HEK293T (cell line): ENCODE data around the gene EPHA4.

Source experiments
- CTCF ChIA-PET: fragments of 350-600 bp; formaldehyde crosslinking; extraction: SDS; loops from one replicate; lab custom pipeline; 2021; ENCODE audit warnings: antibody characterized with exemption, inconsistent platforms; lab: Yijun Ruan, JAX
- POLR2A ChIA-PET: fragments of 350-600 bp; formaldehyde crosslinking; extraction: SDS; loops from one replicate; lab custom pipeline; 2020; ENCODE audit warnings: antibody characterized with exemption, inconsistent platforms; lab: Yijun Ruan, JAX
- DNase-seq: peaks from one replicate; pipeline ENCODE4 v3.0.0; 2012; ENCODE audit warnings: mixed read lengths; ENCODE audit errors: extremely low spot score
- ARNT ChIP-seq: fragments of 450-650 bp; IDR thresholded peaks from 2 replicates; pipeline ENCODE4 v1.6.1; 2017; ENCODE audit warnings: mild to moderate bottlenecking
- BHLHE40 ChIP-seq: fragments of 450-650 bp; IDR thresholded peaks from 2 replicates; pipeline ENCODE4 v1.6.1; 2016; ENCODE audit warnings: mild to moderate bottlenecking, moderate library complexity, borderline replicate concordance
- CTBP1 ChIP-seq: fragments of 450-650 bp; IDR thresholded peaks from 2 replicates; pipeline ENCODE4 v1.6.1; 2016; ENCODE audit warnings: borderline replicate concordance
- ELF4 ChIP-seq: fragments of 450-650 bp; IDR thresholded peaks from 2 replicates; pipeline ENCODE4 v1.6.1; 2017; ENCODE audit warnings: antibody characterized with exemption
- FOXA1 ChIP-seq: fragments of 450-650 bp; IDR thresholded peaks from 2 replicates; pipeline ENCODE4 v1.6.1; 2016; ENCODE audit warnings: mild to moderate bottlenecking
- FOXK2 ChIP-seq: fragments of 450-650 bp; IDR thresholded peaks from 2 replicates; pipeline ENCODE4 v1.6.1; 2016; ENCODE audit warnings: mild to moderate bottlenecking
- FOXM1 ChIP-seq: fragments of 450-650 bp; IDR thresholded peaks from 2 replicates; pipeline ENCODE4 v1.6.1; 2017; ENCODE audit warnings: mild to moderate bottlenecking, borderline replicate concordance
- HDGF ChIP-seq: fragments of 450-650 bp; IDR thresholded peaks from 2 replicates; pipeline ENCODE4 v1.6.1; 2017; ENCODE audit warnings: antibody characterized with exemption, borderline replicate concordance
- L3MBTL2 ChIP-seq: fragments of 450-650 bp; conservative IDR thresholded peaks from 2 replicates; pipeline ENCODE4 v1.6.1; 2016; ENCODE audit warnings: mild to moderate bottlenecking
- LEF1 ChIP-seq: fragments of 450-650 bp; IDR thresholded peaks from 2 replicates; pipeline ENCODE4 v1.6.1; 2017; ENCODE audit warnings: mild to moderate bottlenecking, borderline replicate concordance
- NFRKB ChIP-seq: fragments of 450-650 bp; IDR thresholded peaks from 2 replicates; pipeline ENCODE4 v1.6.1; 2016; ENCODE audit warnings: mild to moderate bottlenecking, moderate library complexity
- SP1 ChIP-seq: fragments of 450-650 bp; IDR thresholded peaks from 2 replicates; pipeline ENCODE4 v1.6.1; 2017
- SUZ12 ChIP-seq: fragments of 450-650 bp; IDR thresholded peaks from 2 replicates; pipeline ENCODE4 v1.6.1; 2016; ENCODE audit warnings: mild to moderate bottlenecking
- TARDBP ChIP-seq: fragments of 450-650 bp; IDR thresholded peaks from 2 replicates; pipeline ENCODE4 v1.6.1; 2016
- ZNF384 ChIP-seq: fragments of 450-650 bp; IDR thresholded peaks from 2 replicates; pipeline ENCODE4 v1.6.1; 2016
- TF ChIP-seq, protein P1 (sequence below): fragments of 450-650 bp; IDR thresholded peaks from 2 replicates; pipeline ENCODE4 v1.6.1; 2016

EPHA4 gene

DNA sequence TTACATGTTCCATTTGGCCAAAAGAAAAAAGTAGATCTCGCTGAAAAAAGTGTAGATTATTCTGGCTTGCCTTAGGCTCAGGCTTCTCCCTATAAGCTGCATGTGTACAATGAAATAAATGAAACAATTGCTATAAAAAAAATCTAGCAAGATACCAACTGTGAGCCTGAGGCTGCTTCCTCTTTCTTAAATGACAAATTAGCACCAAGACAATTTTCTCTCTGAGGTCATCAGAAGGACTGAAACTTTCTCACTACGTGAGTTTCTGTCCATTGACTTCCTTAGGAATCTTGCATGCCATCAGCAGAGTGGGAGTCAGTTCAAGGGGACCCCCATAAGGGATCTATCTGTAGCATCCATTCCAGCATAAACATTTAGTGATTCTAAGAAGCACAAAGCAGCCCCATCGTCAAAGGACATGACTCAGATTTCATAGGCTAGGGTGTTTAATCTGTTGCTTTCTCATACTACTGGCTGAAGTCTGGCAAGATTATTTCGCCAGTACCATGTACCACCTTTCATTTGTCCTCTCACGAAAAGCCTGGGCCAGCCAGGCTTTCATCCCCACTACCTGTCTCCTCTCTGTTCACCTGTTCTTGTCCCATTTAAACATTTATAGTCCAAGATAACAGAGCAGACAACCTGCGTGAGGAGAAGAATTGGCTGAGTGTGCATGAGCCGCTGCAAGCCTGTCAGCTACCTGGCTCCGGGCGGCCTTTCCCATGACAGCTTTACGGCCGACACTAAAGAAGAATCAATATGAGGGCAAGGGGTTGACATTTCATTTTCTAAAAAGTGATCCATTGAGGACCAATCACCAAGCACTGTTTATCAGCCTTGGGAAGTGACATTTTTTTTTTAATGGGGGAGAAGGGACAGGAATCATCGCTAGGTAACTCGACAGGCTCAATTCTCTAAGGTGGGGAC, 120.0 kb downstream of the EPHA4 start:
- TF ChIP-seq, protein P1, sequence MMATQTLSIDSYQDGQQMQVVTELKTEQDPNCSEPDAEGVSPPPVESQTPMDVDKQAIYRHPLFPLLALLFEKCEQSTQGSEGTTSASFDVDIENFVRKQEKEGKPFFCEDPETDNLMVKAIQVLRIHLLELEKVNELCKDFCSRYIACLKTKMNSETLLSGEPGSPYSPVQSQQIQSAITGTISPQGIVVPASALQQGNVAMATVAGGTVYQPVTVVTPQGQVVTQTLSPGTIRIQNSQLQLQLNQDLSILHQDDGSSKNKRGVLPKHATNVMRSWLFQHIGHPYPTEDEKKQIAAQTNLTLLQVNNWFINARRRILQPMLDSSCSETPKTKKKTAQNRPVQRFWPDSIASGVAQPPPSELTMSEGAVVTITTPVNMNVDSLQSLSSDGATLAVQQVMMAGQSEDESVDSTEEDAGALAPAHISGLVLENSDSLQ: peak; percentile 82
- TF ChIP-seq LEF1: no peak
- CTCF ChIA-PET: no interaction called here
- DNase-seq: no peak
- POLR2A ChIA-PET: no interaction called here

DNA sequence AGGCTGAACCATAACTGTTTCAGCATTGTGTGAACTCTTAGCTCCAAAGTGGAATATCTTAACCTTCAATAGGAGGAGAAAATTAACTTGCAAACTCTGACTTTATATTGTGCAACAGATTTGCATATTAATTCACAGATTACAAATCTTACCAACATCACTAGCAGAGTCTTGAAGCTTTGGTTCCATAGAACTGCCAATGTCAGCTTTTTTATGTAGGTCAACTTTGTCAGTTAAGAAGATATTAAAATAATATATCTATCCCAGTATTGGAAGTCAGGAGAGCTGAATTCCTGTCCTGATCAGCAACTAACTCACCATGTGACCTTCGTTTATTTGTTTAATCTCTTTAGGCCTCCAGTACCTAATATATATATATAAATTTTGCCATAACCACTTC, 121.8 kb downstream of the EPHA4 start:
- ChIA-PET POLR2A (no interaction called here), CTCF (interaction anchor here (1.1 kb wide), 1 partner anchor 77 kb away, joined by 3 read pairs; no protein-coding TSS in a partner anchor)
- no peak for DNase-seq
- no peak for TF ChIP-seq NFRKB
- TF ChIP-seq SP1: no peak
- no peak for TF ChIP-seq L3MBTL2
- no peak for TF ChIP-seq FOXK2
- no peak for TF ChIP-seq FOXM1
- TF ChIP-seq CTBP1: no peak
- no peak for TF ChIP-seq SUZ12
- no peak for TF ChIP-seq HDGF
- no peak for TF ChIP-seq ZNF384
- TF ChIP-seq LEF1: no peak

DNA sequence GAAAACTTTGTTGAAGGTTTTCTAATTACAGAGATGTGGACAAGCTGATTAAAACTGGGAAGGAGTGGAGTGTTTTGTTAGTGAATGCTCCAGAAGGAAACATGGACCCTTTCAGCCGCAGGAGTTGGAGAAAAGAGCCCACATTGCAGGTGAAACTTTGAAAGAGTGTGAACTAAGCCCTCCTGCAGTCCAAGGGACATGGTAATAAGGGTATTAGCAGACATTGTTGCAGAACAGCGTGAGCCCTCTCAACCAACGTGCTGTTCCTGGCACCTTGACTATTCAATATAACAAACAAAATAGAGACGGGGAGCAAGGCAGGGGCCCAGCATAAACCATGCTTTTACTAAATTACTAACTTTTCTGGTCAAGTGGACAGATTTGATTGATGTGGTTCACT, 122.7 kb downstream of the EPHA4 start:
- no peak for TF ChIP-seq FOXK2
- TF ChIP-seq ELF4: no peak
- TF ChIP-seq ARNT: no peak
- no peak for TF ChIP-seq NFRKB
- no peak for TF ChIP-seq BHLHE40
- TF ChIP-seq ZNF384: no peak
- TF ChIP-seq FOXM1: no peak
- TF ChIP-seq SUZ12: no peak
- TF ChIP-seq L3MBTL2: no peak
- TF ChIP-seq LEF1: no peak
- CTCF ChIA-PET: no interaction called here
- DNase-seq: no peak
- POLR2A ChIA-PET: no interaction called here

DNA sequence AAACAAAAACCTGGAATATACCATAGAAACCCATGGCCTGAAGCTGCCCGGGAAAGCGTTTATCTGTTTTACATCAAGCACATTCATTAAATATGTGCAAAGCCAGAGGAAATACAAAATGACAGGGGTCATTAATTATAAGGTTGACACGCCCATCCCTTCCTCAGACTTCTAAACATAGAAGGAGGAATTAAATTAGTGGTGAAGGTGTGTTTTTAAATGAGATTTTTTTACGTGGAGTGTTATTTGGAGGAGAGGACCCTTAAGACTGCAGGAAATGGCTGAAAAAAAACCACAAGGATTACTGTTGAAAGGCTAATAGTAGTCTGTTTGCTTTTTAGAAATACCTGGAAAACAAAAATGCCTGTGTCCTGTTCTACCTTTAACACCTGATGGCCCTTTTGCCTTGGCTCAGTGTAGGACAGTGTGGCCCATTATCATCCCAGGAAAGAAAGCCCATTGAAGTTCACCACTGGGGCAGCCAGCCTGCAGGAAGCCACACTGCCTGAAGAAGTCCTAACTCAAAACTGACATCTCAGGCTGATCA, 123.2 kb downstream of the EPHA4 start:
- POLR2A ChIA-PET: no interaction called here
- no peak for DNase-seq
- CTCF ChIA-PET: no interaction called here
- TF ChIP-seq NFRKB (no peak), FOXM1 (no peak), CTBP1 (no peak), SUZ12 (no peak), ARNT (no peak), TARDBP (no peak)
- TF ChIP-seq, protein P1: peak; percentile 74

DNA sequence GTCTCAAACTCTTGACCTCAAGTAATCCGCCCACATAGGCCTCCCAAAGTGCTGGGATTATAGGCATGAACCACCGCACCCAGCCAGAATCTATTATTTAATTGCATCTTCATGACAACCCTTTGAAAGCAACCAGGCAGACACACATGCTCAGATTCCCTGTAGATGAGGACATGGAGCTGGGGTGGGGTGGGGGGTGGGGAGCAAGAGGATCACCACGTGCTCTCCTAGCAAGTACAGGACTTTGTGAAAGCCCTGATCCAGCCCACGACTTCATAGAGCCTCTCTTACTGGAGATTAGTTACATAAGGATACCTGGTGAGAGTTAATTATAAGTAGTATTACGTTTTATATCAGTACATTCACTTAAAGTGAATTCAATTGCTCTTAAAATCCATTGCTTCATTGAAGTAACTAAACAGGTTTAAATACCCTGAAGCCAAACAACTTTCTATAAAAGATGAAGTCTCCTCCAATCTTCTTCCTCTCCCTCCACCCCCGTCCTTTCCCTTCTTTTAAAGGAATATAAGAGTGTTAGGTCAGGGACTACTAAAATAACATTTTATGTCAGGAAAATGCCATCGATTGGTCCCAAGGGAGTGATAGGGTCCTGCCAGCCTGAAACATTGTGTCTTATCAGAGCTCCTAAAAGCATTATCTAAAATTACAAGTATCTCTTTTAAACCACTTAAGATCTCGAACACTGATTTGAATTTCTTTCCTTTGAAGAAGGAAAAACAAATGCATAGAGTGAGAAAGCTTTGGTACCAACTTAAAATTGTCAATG, 123.9 kb downstream of the EPHA4 start:
- peak; percentile 33 for DNase-seq
- ChIA-PET POLR2A (no interaction called here), CTCF (no interaction called here)
- TF ChIP-seq LEF1: no peak
- 0 out of 2 replicates have a peak, but pooled peaks have one; percentile 29 for TF ChIP-seq L3MBTL2

DNA sequence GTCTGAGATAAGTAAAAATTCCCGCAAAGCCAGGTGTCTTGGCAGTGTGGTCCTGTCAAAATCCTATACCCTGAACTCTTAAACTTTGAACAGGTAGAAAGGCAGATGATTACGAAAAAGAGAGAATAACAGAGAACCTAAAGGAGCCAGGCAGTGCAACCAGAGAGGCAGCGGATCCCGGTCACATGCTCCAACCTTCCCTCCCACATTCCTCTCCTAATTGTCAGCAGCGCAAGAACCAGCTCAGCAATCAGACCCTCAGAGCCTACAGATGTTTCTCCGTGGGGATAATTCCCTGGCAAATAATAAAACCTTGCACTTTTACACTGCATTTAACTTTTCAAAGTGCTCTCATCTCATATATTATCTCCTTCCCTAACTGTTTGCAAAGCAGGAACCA, 124.8 kb downstream of the EPHA4 start:
- TF ChIP-seq ELF4: no peak
- TF ChIP-seq FOXK2: no peak
- no peak for TF ChIP-seq HDGF
- TF ChIP-seq L3MBTL2: no peak
- no peak for TF ChIP-seq CTBP1
- no peak for TF ChIP-seq NFRKB
- TF ChIP-seq SP1: no peak
- TF ChIP-seq, protein P1: no peak
- no peak for TF ChIP-seq SUZ12
- TF ChIP-seq FOXA1: no peak
- no peak for TF ChIP-seq TARDBP
- TF ChIP-seq ZNF384: no peak
- TF ChIP-seq ARNT: no peak
- TF ChIP-seq LEF1: no peak
- TF ChIP-seq BHLHE40: no peak
- TF ChIP-seq FOXM1: no peak
- ChIA-PET CTCF (interaction anchor here (0.8 kb wide), 1 partner anchor 19 kb away, joined by 3 read pairs; no protein-coding TSS in a partner anchor), POLR2A (no interaction called here)
- DNase-seq: no peak
